PC-9 (cell line): ENCODE results near the gene CASKIN1.

Experiments
- CTCF ChIP-seq: fragments of 200-600 bp; sonication (generic); conservative IDR thresholded peaks from 2 replicates; pipeline ENCODE4 v1.6.1; 2017; ENCODE audit warnings: mixed run types, antibody characterized with exemption, mild to moderate bottlenecking, moderate library complexity
- EZH2 ChIP-seq: fragments of 200-600 bp; sonication (generic); IDR thresholded peaks from 2 replicates; pipeline ENCODE4 v1.8.0; 2017; ENCODE audit warnings: antibody characterized with exemption, low read depth

- TF ChIP-seq CTCF (no peak), EZH2 (no peak)
These were observed 17.3 kb downstream of the CASKIN1 start for GRCh38 chr16:2179107-2179501.
